GM12878 (cell line): ENCODE measurements around the gene HOGA1. TPM values are rescaled to one million over a fixed set of nuclear protein-coding genes. Genes with fewer than 3 reads are reported as not detected.

Experiments
- ATAC-seq: fragments of 200-7000 bp; cut with Tn5 transposase; 3 replicates; pipeline ENCODE4 v1.9.1; 2020; ENCODE audit warnings: mild to moderate bottlenecking, moderate library complexity
- BruUV-seq: library from RNA; stranded (reverse); fragments of 400-500 nt; replicated peaks from 2 replicates; lab custom pipeline; 2021; lab: Mats Ljungman, UMichigan
- CTCF ChIA-PET: fragments of 300-600 bp; sonication (Branson Sonifier 250); formaldehyde crosslinking; extraction: SDS; loops from one replicate; lab custom pipeline; 2021; ENCODE audit warnings: inconsistent platforms; lab: Yijun Ruan, JAX
- POLR2A ChIA-PET: fragments of 350-600 bp; formaldehyde crosslinking; extraction: SDS; loops from one replicate; lab custom pipeline; 2021; ENCODE audit warnings: inconsistent platforms; lab: Charles Lee
- RAD21 ChIA-PET: fragments of 300-600 bp; sonication (Branson Sonifier 250); formaldehyde crosslinking; loops from one replicate; lab custom pipeline; 2023; ENCODE audit warnings: antibody characterized with exemption; ENCODE audit not compliant: unreplicated experiment; lab: Charles Lee
- SMC1A ChIA-PET: fragments of 300-600 bp; sonication (Branson Sonifier 250); formaldehyde crosslinking; loops from one replicate; lab custom pipeline; 2023; ENCODE audit not compliant: unreplicated experiment, uncharacterized antibody; lab: Charles Lee
- DNase-seq: peaks from one replicate; pipeline ENCODE4 v3.0.0-alpha.2; 2011; ENCODE audit warnings: low read depth, low spot score
- FAIRE-seq: peaks from 3 replicates; lab custom pipeline; 2011; peaks lifted over from hg19 to GRCh38; lab: Jason Lieb, UNC
- H2AFZ ChIP-seq: 2 replicates; pipeline ENCODE4 v1.6.0; 2011; ENCODE audit warnings: low read depth, low read length, control low read depth; ENCODE audit not compliant: control insufficient read depth
- H3K27ac ChIP-seq: 2 replicates; pipeline ENCODE4 v1.5.1; 2011; ENCODE audit warnings: control low read depth; ENCODE audit not compliant: control insufficient read depth, insufficient read depth
- H3K27me3 ChIP-seq, 2 experiments: replicated peaks in 1 of 2; 2 replicates each; pipeline versions ENCODE4 v1.6.0 to v1.6.1; 2011; ENCODE audit warnings: low read length in 1 of 2; ENCODE audit not compliant: control insufficient read depth in 2 of 2, insufficient read depth in 2 of 2
- H3K36me3 ChIP-seq, 2 experiments: 2 replicates each; pipeline ENCODE4 v1.5.1; 2011; ENCODE audit warnings: low read length in 1 of 2; ENCODE audit not compliant: control insufficient read depth in 2 of 2, insufficient read depth in 2 of 2
- H3K4me1 ChIP-seq: 2 replicates; pipeline ENCODE4 v1.6.1; 2011; ENCODE audit warnings: mild to moderate bottlenecking, low read length, moderate library complexity, mixed read lengths; ENCODE audit not compliant: control insufficient read depth, insufficient read depth
- H3K4me2 ChIP-seq: 2 replicates; pipeline ENCODE4 v1.6.0; 2011; ENCODE audit warnings: control low read depth; ENCODE audit not compliant: control insufficient read depth, insufficient read depth
- H3K4me3 ChIP-seq: fragments of 200-600 bp; sonication (generic); 2 replicates; pipeline ENCODE4 v1.5.1; 2016
- H3K79me2 ChIP-seq: 2 replicates; pipeline ENCODE4 v1.6.0; 2011; ENCODE audit warnings: low read length; ENCODE audit not compliant: control insufficient read depth, insufficient read depth
- H3K9ac ChIP-seq: 2 replicates; pipeline ENCODE4 v1.8.0; 2011; ENCODE audit warnings: low read length, control low read depth, mixed read lengths; ENCODE audit not compliant: control insufficient read depth, insufficient read depth
- H3K9me3 ChIP-seq: replicated peaks from 3 replicates; pipeline ENCODE4 v1.5.1; 2011; ENCODE audit warnings: mild to moderate bottlenecking, low read length; ENCODE audit not compliant: control insufficient read depth, insufficient read depth
- H4K20me1 ChIP-seq: 2 replicates; pipeline ENCODE4 v1.6.0; 2011; ENCODE audit not compliant: control insufficient read depth, insufficient read depth
- EZH2 ChIP-seq: IDR thresholded peaks from 2 replicates; pipeline ENCODE4 v1.6.1; 2012; ENCODE audit warnings: low read depth, mild to moderate bottlenecking, control low read depth, inconsistent platforms, low read length, borderline replicate concordance; ENCODE audit not compliant: control insufficient read depth
- KDM1A ChIP-seq: fragments of 200-600 bp; sonication (generic); IDR thresholded peaks from 2 replicates; pipeline ENCODE4 v1.6.1; 2016; ENCODE audit warnings: borderline replicate concordance
- SIN3A ChIP-seq: IDR thresholded peaks from 2 replicates; pipeline ENCODE4 v1.6.1; 2012; ENCODE audit warnings: low read depth, low read length, improper control_type of control experiment
- TBL1XR1 ChIP-seq: IDR thresholded peaks from 2 replicates; pipeline ENCODE4 v1.6.1; 2012; ENCODE audit warnings: low read depth, low read length, improper control_type of control experiment
- TCF12 ChIP-seq: IDR thresholded peaks from 2 replicates; pipeline ENCODE4 v1.6.1; 2011; ENCODE audit warnings: low read depth, mild to moderate bottlenecking, low read length
- YY1 ChIP-seq: IDR thresholded peaks from 2 replicates; pipeline ENCODE4 v1.6.1; 2011; ENCODE audit warnings: low read depth, mild to moderate bottlenecking, low read length
- ZBTB33 ChIP-seq: fragments of 450-650 bp; IDR thresholded peaks from 2 replicates; pipeline ENCODE4 v1.6.1; 2017; ENCODE audit warnings: mild to moderate bottlenecking
- ZNF622 ChIP-seq: fragments of 450-650 bp; IDR thresholded peaks from 2 replicates; pipeline ENCODE4 v1.6.1; 2017; ENCODE audit warnings: mild to moderate bottlenecking, inconsistent platforms
- ZSCAN29 ChIP-seq: fragments of 450-650 bp; IDR thresholded peaks from 2 replicates; pipeline ENCODE4 v1.6.1; 2017; ENCODE audit warnings: mild to moderate bottlenecking, moderate library complexity
- WGBS: methylation state at CpG from one replicate; pipeline ENCODE4 v1.1.6; 2016; ENCODE audit warnings: low lambda C conversion rate; ENCODE audit not compliant: insufficient replicate concordance, insufficient coverage; ENCODE audit errors: missing lambda C conversion rate; 5-methylcytosine and 5-hydroxymethylcytosine counted together
- in situ Hi-C: fragments of 300-500 bp; cut with MboI; formaldehyde crosslinking; loops from 9 replicates; pipeline ENCODE4 v1.14.3; 2018; ENCODE audit warnings: mixed read lengths
- intact Hi-C: fragments of 100-400 bp; cut with micrococcal nuclease; formaldehyde crosslinking; loops from one replicate; pipeline ENCODE4 v1.14.2; 2022; ENCODE audit not compliant: unreplicated experiment
- polyA plus RNA-seq, 11 experiments: library from polyadenylated mRNA; depleted of rRNA in 4 of 11; unstranded in 6 of 11; stranded (reverse) in 5 of 11; fragments of >200 nt; fragmentation: Nextera tagmentation in 4 of 11; fragmentation: Illumina TruSeq in 1 of 11; extraction: Ambion mirVana in 4 of 11; extraction: Trizol in 1 of 11; gene quantifications; 1 replicate in 1 of 11; 2 replicates in 10 of 11; pipeline versions ENCODE4 v1.2.1 to v1.2.3, GENCODE V29; 2011 to 2016; ENCODE audit warnings: inconsistent platforms in 2 of 11, missing spikeins in 2 of 11, low read depth in 1 of 11
- total RNA-seq, 4 experiments: library from RNA; depleted of rRNA in 3 of 4; stranded (reverse); fragments of >200 nt in 3 of 4; fragmentation: Illumina TruSeq in 1 of 4; extraction: Trizol in 1 of 4; gene quantifications; 2 replicates each; pipeline versions ENCODE4 v1.2.1 to v1.2.3, GENCODE V29; 2013 to 2021
- TF ChIP-seq, protein P1 (sequence below): IDR thresholded peaks from 2 replicates; pipeline ENCODE4 v1.6.1; 2012; ENCODE audit warnings: low read depth, low read length, improper control_type of control experiment

The HOGA1 gene
- total and polyA plus RNA-seq, 10 of the 15 experiments (the other 5 are each of a cell fraction or from before 2014, with no cell fraction given) = 0.01 to 0.19 (median 0.06) TPM; not detected in 6

DNA sequence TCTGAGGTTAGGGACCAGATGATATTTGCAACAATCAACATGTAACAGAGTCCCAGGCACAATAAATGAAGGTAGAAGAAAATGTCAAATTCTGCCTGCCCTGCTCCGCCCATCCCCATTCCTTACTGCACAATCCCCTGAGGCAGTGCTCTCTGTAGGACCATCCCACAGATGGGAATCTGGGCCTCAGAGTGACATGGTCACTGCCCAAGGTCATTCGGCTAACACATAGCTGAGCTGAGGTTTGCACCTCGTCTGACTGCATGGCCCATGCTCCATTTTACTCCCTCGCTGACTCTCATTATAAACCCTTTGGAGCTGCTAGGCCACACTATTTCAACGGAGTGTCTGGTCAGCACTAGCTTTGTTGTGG lies 1.2 kb downstream of the HOGA1 start:
- no peaks in the 10 kb centered on the region for H3K27me3 ChIP-seq
- 37% methylated on average over 5 of the region's 5 CpGs for WGBS
- H2AFZ ChIP-seq = no peak overlapping the region; the same call in 1 of the 2 replicates
- no peak for FAIRE-seq
- no TSS peak for BruUV-seq
- H3K9ac ChIP-seq = no peak overlapping the region
- TF ChIP-seq ZSCAN29 (no peak), EZH2 (no peak), ZBTB33 (no peak), SIN3A (no peak), KDM1A (no peak), ZNF622 (no peak), TBL1XR1 (no peak), TCF12 (no peak), YY1 (no peak)
- TF ChIP-seq, protein P1, sequence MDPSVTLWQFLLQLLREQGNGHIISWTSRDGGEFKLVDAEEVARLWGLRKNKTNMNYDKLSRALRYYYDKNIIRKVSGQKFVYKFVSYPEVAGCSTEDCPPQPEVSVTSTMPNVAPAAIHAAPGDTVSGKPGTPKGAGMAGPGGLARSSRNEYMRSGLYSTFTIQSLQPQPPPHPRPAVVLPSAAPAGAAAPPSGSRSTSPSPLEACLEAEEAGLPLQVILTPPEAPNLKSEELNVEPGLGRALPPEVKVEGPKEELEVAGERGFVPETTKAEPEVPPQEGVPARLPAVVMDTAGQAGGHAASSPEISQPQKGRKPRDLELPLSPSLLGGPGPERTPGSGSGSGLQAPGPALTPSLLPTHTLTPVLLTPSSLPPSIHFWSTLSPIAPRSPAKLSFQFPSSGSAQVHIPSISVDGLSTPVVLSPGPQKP = no peak
- no peak for DNase-seq
- H3K4me2 ChIP-seq = no peak overlapping the region
- no peak for ATAC-seq
- CTCF ChIA-PET = interaction anchor here (0.7 to 4.7 kb wide), 2 partner anchors 13 to 203 kb away, joined by 3 to 29 read pairs; partner anchors contain the start of gene ANKRD2
- no peak overlapping the region for H3K27ac ChIP-seq
- H3K9me3 ChIP-seq = no peaks in the 10 kb centered on the region
- H3K36me3 ChIP-seq = no peaks in the 10 kb centered on the region
- no peaks in the 10 kb centered on the region for H4K20me1 ChIP-seq
- POLR2A ChIA-PET = interaction anchor here (0.7 kb wide), 1 partner anchor 1028 kb away, joined by 3 read pairs; no protein-coding TSS in a partner anchor
- H3K79me2 ChIP-seq = no peaks in the 10 kb centered on the region
- in situ Hi-C loops = no loop called here
- RAD21 ChIA-PET = no interaction called here
- no peak overlapping the region for H3K4me3 ChIP-seq
- intact Hi-C loops = no loop called here
- H3K4me1 ChIP-seq = no peaks in the 10 kb centered on the region
- SMC1A ChIA-PET = no interaction called here
